HepG2 (cell line): Measurements from ENCODE around the gene AMHR2. TPM values are rescaled to one million over a fixed set of nuclear protein-coding genes. Genes with fewer than 3 reads are reported as not detected.

Experiments used
- ELF3 ChIP-seq: IDR thresholded peaks from 2 replicates; pipeline ENCODE4 v1.6.1; 2016; ENCODE audit warnings: missing genetic modification reagents, missing compliant biosample characterization
- GABPB1 ChIP-seq: IDR thresholded peaks from 2 replicates; pipeline ENCODE4 v1.6.1; 2016; ENCODE audit warnings: mild to moderate bottlenecking, missing genetic modification reagents, moderate library complexity, missing compliant biosample characterization
- GZF1 ChIP-seq: sonication (generic); formaldehyde crosslinking; IDR thresholded peaks from 2 replicates; pipeline ENCODE4 v1.5.1; 2020; ENCODE audit warnings: mild to moderate bottlenecking, missing genetic modification reagents
- JARID2 ChIP-seq: sonication (generic); formaldehyde crosslinking; IDR thresholded peaks from 2 replicates; pipeline ENCODE4 v1.8.1; 2023; ENCODE audit warnings: missing genetic modification reagents, inconsistent platforms; ENCODE audit not compliant: insufficient replicate concordance
- JUNB ChIP-seq: sonication (generic); formaldehyde crosslinking; IDR thresholded peaks from 2 replicates; pipeline ENCODE4 v1.8.0; 2022; ENCODE audit warnings: missing genetic modification reagents, mild to moderate bottlenecking, borderline replicate concordance
- PRMT3 ChIP-seq: sonication (generic); formaldehyde crosslinking; IDR thresholded peaks from 2 replicates; pipeline ENCODE4 v1.8.1; 2022; ENCODE audit warnings: low read depth, mild to moderate bottlenecking, moderate library complexity, missing genetic modification reagents, borderline replicate concordance
- RXRB ChIP-seq: IDR thresholded peaks from 2 replicates; pipeline ENCODE4 v1.6.1; 2016; ENCODE audit warnings: borderline replicate concordance, missing genetic modification reagents, missing compliant biosample characterization
- TOPORS ChIP-seq: sonication (generic); formaldehyde crosslinking; IDR thresholded peaks from 2 replicates; pipeline ENCODE4 v1.8.0; 2023; ENCODE audit warnings: mild to moderate bottlenecking, missing genetic modification reagents
- ZBTB10 ChIP-seq: sonication (generic); formaldehyde crosslinking; IDR thresholded peaks from 2 replicates; pipeline ENCODE4 v1.4.0; 2020; ENCODE audit warnings: missing genetic modification reagents, borderline replicate concordance
- ZBTB14 ChIP-seq: sonication (generic); formaldehyde crosslinking; IDR thresholded peaks from 2 replicates; pipeline ENCODE4 v1.4.0; 2020; ENCODE audit warnings: missing genetic modification reagents
- ZBTB42 ChIP-seq: sonication (generic); formaldehyde crosslinking; IDR thresholded peaks from 2 replicates; pipeline ENCODE4 v1.5.0; 2020; ENCODE audit warnings: mild to moderate bottlenecking, missing genetic modification reagents
- ZFP36L2 ChIP-seq: sonication (generic); formaldehyde crosslinking; IDR thresholded peaks from 2 replicates; pipeline ENCODE4 v1.4.0; 2020; ENCODE audit warnings: missing genetic modification reagents
- ZNF234 ChIP-seq: sonication (generic); formaldehyde crosslinking; conservative IDR thresholded peaks from 2 replicates; pipeline ENCODE4 v1.5.1; 2020; ENCODE audit warnings: mild to moderate bottlenecking, missing genetic modification reagents
- ZNF660 ChIP-seq: sonication (generic); formaldehyde crosslinking; IDR thresholded peaks from 2 replicates; pipeline ENCODE4 v1.5.1; 2020; ENCODE audit warnings: mild to moderate bottlenecking, low read depth, missing genetic modification reagents, borderline replicate concordance
- ZNF672 ChIP-seq: sonication (generic); formaldehyde crosslinking; IDR thresholded peaks from 2 replicates; pipeline ENCODE4 v1.8.1; 2022; ENCODE audit warnings: missing genetic modification reagents
- polyA plus RNA-seq, 8 experiments: library from polyadenylated mRNA; depleted of rRNA in 3 of 8; stranded (reverse) in 7 of 8; unstranded in 1 of 8; fragments of >200 nt; fragmentation: Illumina TruSeq in 4 of 8; extraction: Trizol in 4 of 8; gene quantifications; 2 replicates each; pipeline versions ENCODE4 v1.2.1 to v1.2.3, GENCODE V29; 2011 to 2016; ENCODE audit warnings: low read depth in 4 of 8, missing spikeins in 1 of 8, mixed read lengths in 1 of 8; ENCODE audit not compliant: insufficient read depth in 1 of 8
- total RNA-seq, 5 experiments: library from RNA; depleted of rRNA; stranded (reverse); fragments of >200 nt; fragmentation: Illumina TruSeq; extraction: Trizol; gene quantifications; 2 replicates each; pipeline ENCODE4 v1.2.3, GENCODE V29; 2016; ENCODE audit warnings: low read depth in 1 of 5
- TF ChIP-seq, protein P1 (sequence below): sonication (generic); formaldehyde crosslinking; IDR thresholded peaks from 2 replicates; pipeline ENCODE4 v1.4.0; 2020; ENCODE audit warnings: missing genetic modification reagents
- TF ChIP-seq, protein P2 (sequence below): fragments of 450-650 bp; IDR thresholded peaks from 2 replicates; pipeline ENCODE4 v1.6.1; 2017
- TF ChIP-seq, protein P3 (sequence below): conservative IDR thresholded peaks from 2 replicates; pipeline ENCODE4 v1.6.1; 2018; ENCODE audit warnings: missing genetic modification reagents

The AMHR2 gene
- total and polyA plus RNA-seq, 2 of the 13 experiments (the other 11 are each of a cell fraction or from before 2014, with no cell fraction given) = 0.24 to 0.58 TPM

- TF ChIP-seq, protein P1, sequence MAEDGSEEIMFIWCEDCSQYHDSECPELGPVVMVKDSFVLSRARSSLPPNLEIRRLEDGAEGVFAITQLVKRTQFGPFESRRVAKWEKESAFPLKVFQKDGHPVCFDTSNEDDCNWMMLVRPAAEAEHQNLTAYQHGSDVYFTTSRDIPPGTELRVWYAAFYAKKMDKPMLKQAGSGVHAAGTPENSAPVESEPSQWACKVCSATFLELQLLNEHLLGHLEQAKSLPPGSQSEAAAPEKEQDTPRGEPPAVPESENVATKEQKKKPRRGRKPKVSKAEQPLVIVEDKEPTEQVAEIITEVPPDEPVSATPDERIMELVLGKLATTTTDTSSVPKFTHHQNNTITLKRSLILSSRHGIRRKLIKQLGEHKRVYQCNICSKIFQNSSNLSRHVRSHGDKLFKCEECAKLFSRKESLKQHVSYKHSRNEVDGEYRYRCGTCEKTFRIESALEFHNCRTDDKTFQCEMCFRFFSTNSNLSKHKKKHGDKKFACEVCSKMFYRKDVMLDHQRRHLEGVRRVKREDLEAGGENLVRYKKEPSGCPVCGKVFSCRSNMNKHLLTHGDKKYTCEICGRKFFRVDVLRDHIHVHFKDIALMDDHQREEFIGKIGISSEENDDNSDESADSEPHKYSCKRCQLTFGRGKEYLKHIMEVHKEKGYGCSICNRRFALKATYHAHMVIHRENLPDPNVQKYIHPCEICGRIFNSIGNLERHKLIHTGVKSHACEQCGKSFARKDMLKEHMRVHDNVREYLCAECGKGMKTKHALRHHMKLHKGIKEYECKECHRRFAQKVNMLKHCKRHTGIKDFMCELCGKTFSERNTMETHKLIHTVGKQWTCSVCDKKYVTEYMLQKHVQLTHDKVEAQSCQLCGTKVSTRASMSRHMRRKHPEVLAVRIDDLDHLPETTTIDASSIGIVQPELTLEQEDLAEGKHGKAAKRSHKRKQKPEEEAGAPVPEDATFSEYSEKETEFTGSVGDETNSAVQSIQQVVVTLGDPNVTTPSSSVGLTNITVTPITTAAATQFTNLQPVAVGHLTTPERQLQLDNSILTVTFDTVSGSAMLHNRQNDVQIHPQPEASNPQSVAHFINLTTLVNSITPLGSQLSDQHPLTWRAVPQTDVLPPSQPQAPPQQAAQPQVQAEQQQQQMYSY = no peak
- TF ChIP-seq ZBTB14 (CRISPR knock-in tag) (no peak), ZNF234 (no peak), JARID2 (CRISPR knock-in tag) (no peak), RXRB (CRISPR knock-in tag) (peak; percentile 63; the same call in 1 of the 2 replicates), ZNF660 (CRISPR knock-in tag) (no peak), TOPORS (CRISPR knock-in tag) (peak; percentile 80; the same call in 1 of the 2 replicates), ZBTB42 (CRISPR knock-in tag) (no peak), JUNB (CRISPR knock-in tag) (no peak), GABPB1 (CRISPR knock-in tag) (peak; percentile 95), ZFP36L2 (CRISPR knock-in tag) (no peak), GZF1 (CRISPR knock-in tag) (no peak), ZNF672 (CRISPR knock-in tag) (no peak), PRMT3 (no peak), ELF3 (peak; percentile 77), ZBTB10 (CRISPR knock-in tag) (no peak)
- TF ChIP-seq, protein P2, sequence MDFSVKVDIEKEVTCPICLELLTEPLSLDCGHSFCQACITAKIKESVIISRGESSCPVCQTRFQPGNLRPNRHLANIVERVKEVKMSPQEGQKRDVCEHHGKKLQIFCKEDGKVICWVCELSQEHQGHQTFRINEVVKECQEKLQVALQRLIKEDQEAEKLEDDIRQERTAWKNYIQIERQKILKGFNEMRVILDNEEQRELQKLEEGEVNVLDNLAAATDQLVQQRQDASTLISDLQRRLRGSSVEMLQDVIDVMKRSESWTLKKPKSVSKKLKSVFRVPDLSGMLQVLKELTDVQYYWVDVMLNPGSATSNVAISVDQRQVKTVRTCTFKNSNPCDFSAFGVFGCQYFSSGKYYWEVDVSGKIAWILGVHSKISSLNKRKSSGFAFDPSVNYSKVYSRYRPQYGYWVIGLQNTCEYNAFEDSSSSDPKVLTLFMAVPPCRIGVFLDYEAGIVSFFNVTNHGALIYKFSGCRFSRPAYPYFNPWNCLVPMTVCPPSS = no peak
- TF ChIP-seq, protein P3, sequence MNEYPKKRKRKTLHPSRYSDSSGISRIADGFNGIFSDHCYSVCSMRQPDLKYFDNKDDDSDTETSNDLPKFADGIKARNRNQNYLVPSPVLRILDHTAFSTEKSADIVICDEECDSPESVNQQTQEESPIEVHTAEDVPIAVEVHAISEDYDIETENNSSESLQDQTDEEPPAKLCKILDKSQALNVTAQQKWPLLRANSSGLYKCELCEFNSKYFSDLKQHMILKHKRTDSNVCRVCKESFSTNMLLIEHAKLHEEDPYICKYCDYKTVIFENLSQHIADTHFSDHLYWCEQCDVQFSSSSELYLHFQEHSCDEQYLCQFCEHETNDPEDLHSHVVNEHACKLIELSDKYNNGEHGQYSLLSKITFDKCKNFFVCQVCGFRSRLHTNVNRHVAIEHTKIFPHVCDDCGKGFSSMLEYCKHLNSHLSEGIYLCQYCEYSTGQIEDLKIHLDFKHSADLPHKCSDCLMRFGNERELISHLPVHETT = peak; percentile 86
Measured at GRCh38 chr12:53451661-53452158, 28.1 kb downstream of the AMHR2 start, which contains the start of gene PCBP2 (continued).
